DLD1 (cell line): Measurements from ENCODE around the gene TBC1D24.
"Not testable (repeated sequence)": the region's sequence is repeated elsewhere in the genome, so short reads cannot be mapped to it uniquely, and the experiment has no call there.

Experiments
- in situ Hi-C: cut with HindIII; loops from 2 replicates; pipeline ENCODE4 v1.10.0; 2017; ENCODE audit warnings: low sequenced_read_pairs

The TBC1D24 gene

GRCh38 chr16:2554709-2555425, 79.9 kb downstream of the TBC1D24 start:
- in situ Hi-C loops = not testable (repeated sequence)
